A172 (cell line): ENCODE measurements around the gene TENT4B. TPM values are rescaled to one million over a fixed set of nuclear protein-coding genes. Genes with fewer than 3 reads are reported as not detected.
A peak's percentile ranks its signal among the peaks of the same experiment; 100 is the strongest.
"Not testable (repeated sequence)": the region's sequence is repeated elsewhere in the genome, so short reads cannot be mapped to it uniquely, and the experiment has no call there.

Source experiments
- DNase-seq: peaks from one replicate; pipeline ENCODE4 v3.0.0-alpha.2; 2015; ENCODE audit warnings: low spot score
- total RNA-seq: library from RNA; depleted of rRNA; stranded (reverse); fragments of >200 nt; shearing (Covaris generic); gene quantifications from 2 replicates; pipeline ENCODE4 v1.2.3, GENCODE V29; 2014

The TENT4B gene
- total RNA-seq, 1 experiment from 2014 or later: 11.2 TPM

DNA sequence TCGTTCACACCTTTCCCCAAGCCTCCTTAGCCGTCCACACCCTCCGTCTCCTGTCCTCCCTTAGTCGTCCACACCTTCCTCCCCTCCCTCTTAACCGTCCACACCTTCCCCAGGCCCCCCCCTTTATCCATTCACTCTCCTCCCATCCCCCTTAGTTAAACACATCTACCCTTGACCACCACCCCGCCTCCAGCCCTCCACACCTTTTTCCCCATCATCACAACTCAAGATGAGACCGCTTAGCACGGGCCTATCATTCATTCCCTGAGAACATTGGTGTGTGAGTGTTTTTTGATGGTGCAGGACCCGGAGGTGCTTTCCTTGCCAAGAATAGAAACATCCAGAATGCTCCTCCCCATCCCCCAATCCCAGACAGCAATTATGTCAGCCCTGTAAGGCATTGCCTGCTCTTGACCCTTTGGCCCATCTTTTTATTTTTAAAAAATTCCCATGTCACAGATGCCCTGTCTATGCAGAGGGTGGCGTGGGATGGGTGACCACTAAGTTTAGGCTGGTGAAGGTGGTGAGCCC, 1.4 kb downstream of the TENT4B start:
- DNase-seq: no peak

DNA sequence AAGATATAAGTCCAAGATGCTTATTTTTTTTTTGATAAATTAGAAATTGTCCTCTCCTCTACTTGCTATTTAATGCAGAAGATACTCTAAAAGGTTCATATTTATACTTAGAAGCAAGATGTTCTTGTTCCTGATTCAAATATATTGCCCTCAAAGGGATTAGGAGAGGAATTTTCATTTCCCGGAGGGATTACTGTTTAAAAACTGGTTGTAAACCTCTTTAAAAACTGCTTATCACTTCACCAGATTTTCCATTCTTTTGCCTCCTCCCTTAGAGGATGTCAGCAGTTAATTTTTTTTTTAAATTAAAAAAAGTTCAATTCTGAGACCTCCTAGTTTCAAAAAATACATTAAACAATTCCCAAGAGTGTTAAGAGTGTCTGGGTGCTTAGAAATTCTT, 2.8 kb downstream of the TENT4B start:
- DNase-seq: no peak

- no peak for DNase-seq
Observed at GRCh38 chr16:50156590-50156989, 3.5 kb downstream of the TENT4B start.

GRCh38 chr16:50160495-50161164, 7.5 kb downstream of the TENT4B start:
- DNase-seq: no peak

- DNase-seq: no peak
Observed at GRCh38 chr16:50161950-50162349, 8.8 kb downstream of the TENT4B start.

DNA sequence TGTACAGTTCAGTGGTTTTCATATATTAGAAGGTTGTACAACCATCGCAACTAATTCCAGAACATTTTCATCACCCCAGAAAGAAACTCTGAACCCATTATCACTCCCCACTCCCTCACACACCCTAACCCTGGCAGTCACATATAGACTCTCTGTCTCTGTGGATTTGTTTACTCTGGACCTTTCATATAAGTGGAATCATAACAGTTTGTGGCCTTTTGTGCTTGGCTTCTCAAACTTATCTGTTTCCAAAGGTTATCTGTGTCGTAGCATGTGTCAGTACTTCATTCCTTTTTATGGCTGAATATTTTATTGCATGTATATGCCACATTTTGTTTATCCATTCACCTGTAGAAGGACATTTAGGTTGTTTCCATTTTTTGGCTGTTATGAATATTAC, 12.4 kb downstream of the TENT4B start:
- no peak for DNase-seq

DNA sequence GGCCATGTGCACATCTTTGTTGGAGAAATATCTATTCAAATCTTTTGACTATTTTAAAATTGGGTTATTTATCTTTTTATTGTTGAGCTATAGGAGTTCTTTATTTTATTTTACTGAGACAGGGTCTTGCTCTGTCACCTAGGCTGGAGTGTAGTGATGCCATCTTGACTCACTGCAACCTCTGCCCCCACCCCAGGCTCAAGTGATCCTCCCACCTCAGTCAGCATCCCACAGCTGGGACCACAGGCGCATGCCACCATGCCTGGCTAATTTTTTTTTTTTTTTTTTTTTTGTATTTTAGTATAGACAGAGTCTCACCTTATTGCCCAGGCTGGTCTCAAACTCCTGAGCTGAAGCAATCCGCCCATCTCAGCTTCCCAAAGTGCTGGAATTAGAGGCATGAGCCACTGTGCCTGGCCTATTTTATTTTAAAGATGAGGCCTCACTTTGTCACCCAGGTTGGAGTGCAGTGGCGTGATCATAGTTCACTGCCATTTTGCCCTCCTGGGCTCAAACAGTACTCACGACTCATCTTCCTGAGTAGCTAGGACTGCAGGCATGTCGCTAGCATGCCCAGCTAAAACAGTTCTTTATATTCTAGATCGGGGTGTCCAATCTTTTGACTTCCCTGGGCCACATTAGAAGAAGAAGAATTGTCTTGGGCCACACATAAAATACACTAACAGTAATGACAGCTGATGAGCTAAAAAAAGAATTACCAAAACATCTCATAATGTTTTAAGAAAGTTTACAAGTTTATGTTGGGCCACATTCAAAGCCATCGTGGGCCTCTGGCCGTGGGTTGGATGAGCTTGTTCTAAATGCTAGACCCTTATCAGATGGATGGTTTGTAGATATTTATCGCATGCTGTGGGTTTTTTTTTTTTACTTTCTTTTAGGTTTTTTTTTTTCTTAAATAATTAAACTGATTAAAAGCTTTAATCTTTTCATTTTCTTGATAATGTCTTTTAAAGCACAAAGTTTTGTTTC, 13.7 kb downstream of the TENT4B start:
- peak; percentile 18 for DNase-seq

GRCh38 chr16:50167556-50167955, 14.4 kb downstream of the TENT4B start:
- DNase-seq: no peak

GRCh38 chr16:50169555-50170096, 16.5 kb downstream of the TENT4B start:
- no peak for DNase-seq

GRCh38 chr16:50171773-50172172, 18.7 kb downstream of the TENT4B start:
- DNase-seq: not testable (repeated sequence)

DNA sequence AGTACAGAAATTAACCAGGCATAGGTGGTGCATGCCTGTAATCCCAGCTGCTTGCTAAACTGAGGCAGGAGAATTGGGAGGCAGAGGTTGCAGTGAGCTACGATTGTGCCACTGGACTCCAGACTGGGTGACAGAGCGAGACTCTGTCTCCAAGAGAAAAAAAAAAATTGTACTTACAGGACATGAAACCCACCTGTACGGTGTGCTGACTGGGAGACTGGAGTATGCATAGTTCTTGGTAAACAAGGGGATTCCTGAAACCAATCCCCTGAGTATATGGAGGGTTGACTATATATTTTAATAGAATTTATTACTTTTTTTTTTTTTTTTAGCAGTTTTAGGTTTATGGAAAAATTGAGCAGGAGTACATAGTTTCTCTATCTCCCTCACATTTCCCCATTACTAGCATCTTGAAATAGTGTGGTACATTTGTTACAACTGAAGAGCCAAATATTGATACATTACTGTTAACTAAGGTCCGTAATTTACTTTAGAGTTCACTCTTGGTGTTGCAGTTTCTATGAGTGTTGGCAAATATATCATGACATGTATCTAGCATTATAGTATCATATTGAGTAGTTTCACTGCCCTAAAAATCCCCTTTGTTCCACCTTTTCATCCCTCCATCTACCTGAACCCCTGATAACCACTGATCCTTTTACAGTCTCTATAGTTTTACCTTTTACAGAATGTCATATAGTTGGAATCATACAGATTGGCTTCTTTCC, 19.3 kb downstream of the TENT4B start:
- DNase-seq: no peak

DNA sequence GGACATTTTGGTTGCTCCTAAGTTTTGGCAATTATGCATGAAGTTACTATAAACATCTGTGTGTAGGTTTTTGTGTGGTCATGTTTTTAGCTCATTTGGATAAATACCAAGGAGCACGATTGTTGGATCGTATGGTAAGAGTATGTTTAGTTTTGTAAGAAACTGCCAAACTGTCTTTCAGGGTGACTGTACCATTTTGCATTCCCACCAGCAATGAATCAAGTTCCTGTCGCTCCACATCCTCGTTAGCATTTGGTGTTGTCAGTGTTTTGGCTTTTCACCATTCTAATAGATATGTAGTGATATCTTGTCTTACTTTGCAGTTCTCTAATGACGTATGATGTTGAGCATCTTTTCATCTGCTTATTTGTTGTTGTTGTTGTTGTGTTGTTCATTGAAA, 20.2 kb downstream of the TENT4B start:
- DNase-seq: no peak

DNA sequence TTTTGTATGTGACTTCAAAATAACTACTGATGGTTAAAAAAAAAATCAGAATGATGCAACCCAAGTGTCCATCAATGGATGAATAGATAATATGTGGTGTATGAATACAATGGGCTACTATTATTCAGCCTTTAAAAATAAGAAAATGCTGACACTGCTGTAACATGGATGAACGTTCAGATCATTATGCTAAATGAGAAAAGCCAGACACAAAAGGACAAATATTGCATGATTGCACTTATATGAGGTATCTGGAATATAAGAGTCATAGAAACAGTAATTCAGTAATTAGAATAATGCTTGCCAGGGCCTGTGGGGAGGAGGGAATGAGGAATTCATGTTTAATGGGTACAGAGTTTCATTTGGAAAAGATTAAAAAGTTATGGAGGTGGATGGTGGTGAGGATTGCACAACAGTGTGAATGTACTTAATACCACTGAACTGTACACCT, 25.4 kb downstream of the TENT4B start:
- DNase-seq: no peak

DNA sequence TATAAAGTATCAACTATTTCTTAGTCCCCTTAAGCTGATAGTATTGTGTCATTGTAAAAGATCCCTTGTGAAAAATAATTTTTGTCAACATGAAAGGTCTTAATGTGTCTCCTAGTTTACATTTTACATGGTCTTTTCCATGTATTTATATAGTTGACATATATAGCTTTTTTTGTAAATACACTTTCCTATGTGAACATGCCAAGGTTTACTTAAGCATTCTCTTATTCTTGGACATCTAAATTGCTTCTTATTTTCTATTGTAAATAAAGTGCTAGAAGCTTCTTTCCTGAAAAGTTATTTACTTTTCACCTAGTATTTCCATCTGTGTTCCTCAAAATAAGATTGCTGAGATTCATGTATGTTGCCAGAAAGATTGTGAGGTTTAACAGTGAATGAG, 29.3 kb downstream of the TENT4B start:
- no peak for DNase-seq

- peak; percentile 42 for DNase-seq
Observed at GRCh38 chr16:50183316-50183715, 30.2 kb downstream of the TENT4B start.

DNA sequence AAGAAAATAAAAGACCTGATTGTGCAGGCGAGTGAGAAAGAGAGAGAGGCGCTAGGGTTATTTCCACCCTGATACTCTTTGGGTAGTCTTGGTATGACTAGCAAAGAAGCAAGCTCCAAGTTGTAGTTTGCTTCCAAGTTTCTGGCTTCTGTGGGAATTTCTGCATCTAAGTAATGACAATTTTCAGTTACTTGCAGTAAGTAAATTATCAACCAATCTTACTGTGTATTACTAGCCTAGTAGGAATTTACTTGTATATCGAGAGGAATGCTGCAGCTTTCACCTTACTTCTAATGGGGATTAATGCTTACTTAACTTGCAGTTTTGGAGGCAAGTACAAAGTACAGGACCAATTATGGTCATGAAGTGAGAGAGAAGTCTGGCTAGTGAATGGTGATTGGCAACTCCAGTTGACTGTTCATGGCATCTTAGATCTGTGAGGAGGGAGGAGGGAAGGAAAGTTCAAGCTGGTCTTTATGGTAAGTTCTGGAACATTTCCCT, 31.9 kb downstream of the TENT4B start:
- peak; percentile 48 for DNase-seq

DNA sequence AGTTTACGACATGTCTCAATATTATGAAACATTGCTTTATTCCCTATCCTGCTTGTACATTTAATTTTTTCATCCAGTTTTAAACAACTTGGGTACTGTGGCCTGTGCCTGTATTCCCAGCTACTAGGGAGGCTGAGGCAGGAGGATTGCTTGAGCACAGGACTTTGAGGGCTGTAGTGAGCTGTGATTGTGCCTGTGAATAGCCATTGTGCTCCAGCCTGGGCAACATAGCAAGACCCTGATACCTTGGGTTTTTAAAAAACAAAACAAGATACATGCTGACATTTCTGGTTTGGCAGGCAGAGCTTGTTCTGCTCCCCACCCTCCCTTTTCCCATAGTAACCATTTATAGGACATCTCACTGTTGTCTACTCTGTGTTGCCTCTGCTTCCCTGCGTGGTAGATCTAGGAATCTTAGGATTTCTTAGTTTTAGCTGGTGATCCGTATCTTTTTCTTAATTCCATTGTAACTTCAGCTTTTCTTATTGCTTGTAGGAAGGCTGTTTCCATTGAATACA, 35.6 kb downstream of the TENT4B start:
- DNase-seq: no peak

- DNase-seq: no peak
Observed at GRCh38 chr16:50190292-50190691, 37.2 kb downstream of the TENT4B start.

DNA sequence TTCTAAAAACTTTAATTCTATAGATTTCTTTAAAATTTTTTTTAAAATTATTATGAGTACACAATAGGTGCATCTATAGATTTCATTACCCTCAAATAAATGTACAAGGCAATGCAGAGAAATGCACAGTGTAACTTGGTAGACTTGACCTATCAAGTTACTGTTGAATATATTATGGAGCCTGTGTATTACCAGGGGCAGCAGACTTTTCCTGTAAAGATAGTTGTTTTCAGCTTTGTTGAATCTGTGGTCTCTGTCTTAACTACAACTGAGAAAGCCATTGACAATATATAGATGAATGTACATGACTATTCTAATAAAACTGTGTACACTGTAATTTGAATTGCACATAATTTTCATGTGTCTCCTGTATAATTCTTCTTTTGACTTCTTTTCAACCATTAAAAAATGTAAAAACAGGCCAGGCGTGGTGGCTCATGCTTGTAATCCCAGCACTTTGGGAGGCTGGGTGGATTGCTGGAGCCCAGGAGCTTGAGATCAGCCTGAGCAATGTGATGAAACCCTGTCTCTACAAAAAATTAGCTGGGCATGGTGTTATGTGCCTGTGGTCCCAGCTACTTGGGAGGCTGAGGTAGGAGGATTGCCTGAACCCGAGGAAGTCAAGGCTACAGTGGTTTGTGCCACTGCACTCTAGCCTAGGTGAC, 39.4 kb downstream of the TENT4B start:
- DNase-seq: no peak

- peak; percentile 85 for DNase-seq
Observed at GRCh38 chr16:50193594-50193993, 40.5 kb downstream of the TENT4B start.

DNA sequence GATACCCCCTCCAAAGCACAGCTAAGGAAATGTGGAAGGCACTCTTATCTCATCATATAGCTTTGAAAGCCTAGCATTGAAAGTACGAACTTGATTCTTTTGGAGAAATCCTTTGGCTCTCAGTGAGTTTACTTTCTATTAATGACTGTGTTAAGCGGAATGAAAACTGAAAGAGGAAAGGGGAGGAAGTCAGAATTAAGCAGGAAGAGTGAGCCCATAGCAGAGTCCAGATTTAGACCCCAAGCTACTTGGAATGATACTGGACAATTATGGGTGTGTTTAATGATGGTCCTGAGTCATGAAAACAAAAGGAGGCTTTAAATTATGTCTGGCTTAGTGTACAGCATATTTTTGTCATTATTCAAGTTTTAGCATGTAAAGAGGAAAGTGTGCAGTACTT, 42.2 kb downstream of the TENT4B start:
- DNase-seq: peak; percentile 57
